Measurements from ENCODE around the gene CRYBG3. TPM values are rescaled to one million over a fixed set of nuclear protein-coding genes. Genes with fewer than 3 reads are reported as not detected.

Gene CRYBG3
- total and polyA plus RNA-seq, 8 donors = 5.7 to 57.6 (median 23.0) TPM

GRCh38 chr3:97974996-97975395 lies 153.2 kb downstream of the CRYBG3 start:
- DNase-seq = no peak
- 66 to 77% (median 71%) methylated on average over 3 of the region's 3 CpGs for WGBS, 5 donors
- intact Hi-C loops (cut with DNase I; ENCODE audit: low total_unique reads) = no loop called here
- Histone ChIP-seq H3K27me3 (no peaks in the 10 kb centered on the region), H3K4me3 (no peak overlapping the region), H3K27ac (no peak overlapping the region), H3K36me3 (no peaks in the 10 kb centered on the region), H3K4me1 (peaks cover 9 to 26% (median 18%) of the 10 kb centered on the region in 4 donors), H3K9me3 (no peaks in the 10 kb centered on the region)
- TF ChIP-seq POLR2AphosphoS5 (IDR thresholded peaks at IDR 0.05) (no peak), EP300 (IDR thresholded peaks at IDR 0.05) (no peak), POLR2A (IDR thresholded peaks at IDR 0.05) (no peak)
- TF ChIP-seq, protein P1, sequence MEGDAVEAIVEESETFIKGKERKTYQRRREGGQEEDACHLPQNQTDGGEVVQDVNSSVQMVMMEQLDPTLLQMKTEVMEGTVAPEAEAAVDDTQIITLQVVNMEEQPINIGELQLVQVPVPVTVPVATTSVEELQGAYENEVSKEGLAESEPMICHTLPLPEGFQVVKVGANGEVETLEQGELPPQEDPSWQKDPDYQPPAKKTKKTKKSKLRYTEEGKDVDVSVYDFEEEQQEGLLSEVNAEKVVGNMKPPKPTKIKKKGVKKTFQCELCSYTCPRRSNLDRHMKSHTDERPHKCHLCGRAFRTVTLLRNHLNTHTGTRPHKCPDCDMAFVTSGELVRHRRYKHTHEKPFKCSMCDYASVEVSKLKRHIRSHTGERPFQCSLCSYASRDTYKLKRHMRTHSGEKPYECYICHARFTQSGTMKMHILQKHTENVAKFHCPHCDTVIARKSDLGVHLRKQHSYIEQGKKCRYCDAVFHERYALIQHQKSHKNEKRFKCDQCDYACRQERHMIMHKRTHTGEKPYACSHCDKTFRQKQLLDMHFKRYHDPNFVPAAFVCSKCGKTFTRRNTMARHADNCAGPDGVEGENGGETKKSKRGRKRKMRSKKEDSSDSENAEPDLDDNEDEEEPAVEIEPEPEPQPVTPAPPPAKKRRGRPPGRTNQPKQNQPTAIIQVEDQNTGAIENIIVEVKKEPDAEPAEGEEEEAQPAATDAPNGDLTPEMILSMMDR (IDR thresholded peaks at IDR 0.05) = no peak

- Histone ChIP-seq H3K4me1 (peaks cover 9 to 21% (median 16%) of the 10 kb centered on the region in 4 donors), H3K27me3 (no peaks in the 10 kb centered on the region), H3K4me3 (no peak overlapping the region), H3K27ac (no peak overlapping the region), H3K36me3 (no peaks in the 10 kb centered on the region), H3K9me3 (no peaks in the 10 kb centered on the region)
- TF ChIP-seq EP300 (IDR thresholded peaks at IDR 0.05) (no peak), POLR2A (IDR thresholded peaks at IDR 0.05) (no peak), POLR2AphosphoS5 (IDR thresholded peaks at IDR 0.05) (no peak)
- TF ChIP-seq, protein P1 (IDR thresholded peaks at IDR 0.05) = no peak
- no peak for DNase-seq
- 52 to 80% (median 74%) methylated on average over 1 of the region's 1 CpG for WGBS, 5 donors
- intact Hi-C loops (cut with DNase I; ENCODE audit: low total_unique reads) = no loop called here
These were observed 153.7 kb downstream of the CRYBG3 start for GRCh38 chr3:97975466-97975865.

- no peaks in the 10 kb centered on the region for H3K9me3 ChIP-seq
- H3K27ac ChIP-seq = no peak overlapping the region
- no peak for TF ChIP-seq EP300 (IDR thresholded peaks at IDR 0.05)
- TF ChIP-seq POLR2AphosphoS5 (IDR thresholded peaks at IDR 0.05) = no peak
- TF ChIP-seq, protein P1 (IDR thresholded peaks at IDR 0.05) = no peak
- no peak for TF ChIP-seq POLR2A (IDR thresholded peaks at IDR 0.05)
- H3K4me3 ChIP-seq = no peak overlapping the region
- H3K4me1 ChIP-seq = peaks cover 0 to 22% (median 9%) of the 10 kb centered on the region in 4 donors
- no peak for DNase-seq
- no peaks in the 10 kb centered on the region for H3K36me3 ChIP-seq
- 81 to 89% (median 89%) methylated on average over 2 to 3 of the region's 3 CpGs for WGBS, 5 donors
- H3K27me3 ChIP-seq = no peaks in the 10 kb centered on the region
- intact Hi-C loops (cut with DNase I; ENCODE audit: low total_unique reads) = no loop called here
These were observed 157.8 kb downstream of the CRYBG3 start for GRCh38 chr3:97979610-97980009.

DNA sequence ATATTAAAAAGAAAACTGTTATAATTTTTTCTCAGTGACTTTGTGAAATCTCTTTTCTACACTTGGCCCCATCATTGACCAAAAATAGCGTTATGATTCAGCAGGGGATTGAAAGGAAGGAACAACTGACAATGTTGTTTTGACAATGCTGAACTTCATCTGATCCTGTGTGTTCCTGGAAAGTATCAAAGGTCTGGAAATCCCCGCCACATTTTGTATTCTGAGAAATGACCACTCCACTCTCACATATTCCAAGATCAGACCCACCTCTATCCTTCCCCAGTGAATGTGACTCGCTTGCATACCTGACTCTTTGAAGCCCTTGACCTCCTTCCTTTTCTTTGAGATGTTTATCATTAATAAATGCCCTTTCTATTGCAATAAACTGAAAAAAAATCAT lies 160.1 kb downstream of the CRYBG3 start:
- Histone ChIP-seq H3K4me1 (peaks cover 0 to 22% (median 9%) of the 10 kb centered on the region in 4 donors), H3K27ac (peak overlapping the region in 3 of 5 donors; percentile 21 to 44 (median 25)), H3K9me3 (no peaks in the 10 kb centered on the region), H3K4me3 (no peak overlapping the region), H3K36me3 (no peaks in the 10 kb centered on the region), H3K27me3 (no peaks in the 10 kb centered on the region)
- intact Hi-C loops (cut with DNase I; ENCODE audit: low total_unique reads) = no loop called here
- TF ChIP-seq POLR2AphosphoS5 (IDR thresholded peaks at IDR 0.05) = peak in 1 of 3 donors; percentile 51
- TF ChIP-seq, protein P1 (IDR thresholded peaks at IDR 0.05) = no peak
- WGBS, 5 donors = 44 to 73% (median 58%) methylated on average over 3 of the region's 3 CpGs
- peak in 1 of 2 donors; percentile 49 for DNase-seq

Data from stomach (tissue), 9 donors.